Calu3 (cell line): ENCODE measurements around the gene SKOR1. TPM values are rescaled to one million over a fixed set of nuclear protein-coding genes. Genes with fewer than 3 reads are reported as not detected.

Experiments used
- BruUV-seq: library from RNA; stranded (reverse); fragments of 400-500 nt; replicated peaks from 2 replicates; lab custom pipeline; 2021; lab: Mats Ljungman, UMichigan
- CTCF ChIA-PET: fragments of 300-600 bp; sonication (Branson Sonifier 250); formaldehyde crosslinking; loops from one replicate; lab custom pipeline; 2022; ENCODE audit warnings: antibody characterized with exemption; lab: Charles Lee
- DNase-seq: peaks from one replicate; pipeline ENCODE4 v3.0.0; 2022
- H3K27ac Mint-ChIP-seq: one replicate; pipeline ENCODE4 v1.8.0; 2022; ENCODE audit warnings: mixed read lengths; ENCODE audit not compliant: unreplicated experiment
- H3K27me3 Mint-ChIP-seq: one replicate; pipeline ENCODE4 v1.8.0; 2022; ENCODE audit warnings: mixed read lengths; ENCODE audit not compliant: unreplicated experiment
- H3K36me3 Mint-ChIP-seq: one replicate; pipeline ENCODE4 v1.8.0; 2022; ENCODE audit warnings: mild to moderate bottlenecking, moderate library complexity, mixed read lengths; ENCODE audit not compliant: insufficient read depth, unreplicated experiment
- H3K4me1 Mint-ChIP-seq: one replicate; pipeline ENCODE4 v1.8.0; 2022; ENCODE audit warnings: mild to moderate bottlenecking, low read depth, mixed read lengths; ENCODE audit not compliant: unreplicated experiment
- H3K4me3 Mint-ChIP-seq: one replicate; pipeline ENCODE4 v1.8.0; 2022; ENCODE audit warnings: mild to moderate bottlenecking, low read depth, moderate library complexity, mixed read lengths; ENCODE audit not compliant: unreplicated experiment
- H3K9me3 Mint-ChIP-seq: one replicate; pipeline ENCODE4 v1.8.0; 2022; ENCODE audit warnings: low read depth, mixed read lengths; ENCODE audit not compliant: unreplicated experiment
- intact Hi-C: fragments of 100-400 bp; cut with micrococcal nuclease; formaldehyde crosslinking; loops from one replicate; pipeline ENCODE4 v1.10.0; 2022; ENCODE audit not compliant: unreplicated experiment
- total RNA-seq: library from RNA; stranded (reverse); gene quantifications from 2 replicates; pipeline ENCODE4 v1.2.3, GENCODE V29; 2022
- TF ChIP-seq, protein P1 (sequence below): fragments of 200-600 bp; IDR thresholded peaks from one replicate; pipeline ENCODE4 v1.8.0; 2022; ENCODE audit warnings: antibody characterized with exemption; ENCODE audit not compliant: unreplicated experiment

Gene SKOR1
- total RNA-seq, 1 experiment from 2014 or later, result 0.17 TPM

- BruUV-seq, result no TSS peak
- H3K4me1 Mint-ChIP-seq, result peaks cover 9% of the 10 kb centered on the region
- H3K27ac Mint-ChIP-seq, result no peak overlapping the region
- TF ChIP-seq, protein P1, sequence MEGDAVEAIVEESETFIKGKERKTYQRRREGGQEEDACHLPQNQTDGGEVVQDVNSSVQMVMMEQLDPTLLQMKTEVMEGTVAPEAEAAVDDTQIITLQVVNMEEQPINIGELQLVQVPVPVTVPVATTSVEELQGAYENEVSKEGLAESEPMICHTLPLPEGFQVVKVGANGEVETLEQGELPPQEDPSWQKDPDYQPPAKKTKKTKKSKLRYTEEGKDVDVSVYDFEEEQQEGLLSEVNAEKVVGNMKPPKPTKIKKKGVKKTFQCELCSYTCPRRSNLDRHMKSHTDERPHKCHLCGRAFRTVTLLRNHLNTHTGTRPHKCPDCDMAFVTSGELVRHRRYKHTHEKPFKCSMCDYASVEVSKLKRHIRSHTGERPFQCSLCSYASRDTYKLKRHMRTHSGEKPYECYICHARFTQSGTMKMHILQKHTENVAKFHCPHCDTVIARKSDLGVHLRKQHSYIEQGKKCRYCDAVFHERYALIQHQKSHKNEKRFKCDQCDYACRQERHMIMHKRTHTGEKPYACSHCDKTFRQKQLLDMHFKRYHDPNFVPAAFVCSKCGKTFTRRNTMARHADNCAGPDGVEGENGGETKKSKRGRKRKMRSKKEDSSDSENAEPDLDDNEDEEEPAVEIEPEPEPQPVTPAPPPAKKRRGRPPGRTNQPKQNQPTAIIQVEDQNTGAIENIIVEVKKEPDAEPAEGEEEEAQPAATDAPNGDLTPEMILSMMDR, result no peak
- H3K9me3 Mint-ChIP-seq, result no peaks in the 10 kb centered on the region
- no peak for DNase-seq
- H3K36me3 Mint-ChIP-seq, result no peaks in the 10 kb centered on the region
- no peaks in the 10 kb centered on the region for H3K27me3 Mint-ChIP-seq
- CTCF ChIA-PET, result interaction anchor here (1.4 kb wide), 1 partner anchor 42 kb away, joined by 3 read pairs; no protein-coding TSS in a partner anchor
- no peak overlapping the region for H3K4me3 Mint-ChIP-seq
- intact Hi-C loops, result no loop called here
Measured at GRCh38 chr15:67784856-67785430, 40.4 kb upstream of the SKOR1 start.

DNA sequence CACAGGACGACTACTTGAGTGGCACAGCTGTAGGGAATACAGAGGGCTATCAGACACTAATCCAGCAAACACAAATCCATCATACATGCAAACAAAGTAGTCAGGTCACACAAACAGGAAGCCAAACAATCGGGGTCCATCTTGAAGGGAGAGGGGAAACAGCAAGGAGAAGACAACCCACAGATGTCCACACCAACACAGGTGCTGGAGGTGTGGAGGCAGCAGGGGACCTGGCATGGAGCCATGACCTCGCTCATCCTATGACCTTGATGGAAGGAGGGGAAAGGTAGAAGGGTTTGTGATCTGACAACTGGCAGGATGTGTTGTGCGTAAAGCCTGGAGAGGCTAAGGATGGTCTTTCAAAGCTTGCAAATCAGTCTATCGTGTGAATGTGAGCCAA lies 39.9 kb upstream of the SKOR1 start:
- DNase-seq, result no peak
- Mint-ChIP-seq H3K9me3 (no peaks in the 10 kb centered on the region), H3K4me3 (no peak overlapping the region), H3K4me1 (peaks cover 6% of the 10 kb centered on the region), H3K36me3 (no peaks in the 10 kb centered on the region), H3K27me3 (no peaks in the 10 kb centered on the region), H3K27ac (no peak overlapping the region)
- BruUV-seq, result no TSS peak
- TF ChIP-seq, protein P1, result no peak
- CTCF ChIA-PET, result interaction anchor here (0.7 to 1.4 kb wide), 2 partner anchors 43 to 198 kb away, joined by 3 read pairs; no protein-coding TSS in a partner anchor
- intact Hi-C loops, result no loop called here

DNA sequence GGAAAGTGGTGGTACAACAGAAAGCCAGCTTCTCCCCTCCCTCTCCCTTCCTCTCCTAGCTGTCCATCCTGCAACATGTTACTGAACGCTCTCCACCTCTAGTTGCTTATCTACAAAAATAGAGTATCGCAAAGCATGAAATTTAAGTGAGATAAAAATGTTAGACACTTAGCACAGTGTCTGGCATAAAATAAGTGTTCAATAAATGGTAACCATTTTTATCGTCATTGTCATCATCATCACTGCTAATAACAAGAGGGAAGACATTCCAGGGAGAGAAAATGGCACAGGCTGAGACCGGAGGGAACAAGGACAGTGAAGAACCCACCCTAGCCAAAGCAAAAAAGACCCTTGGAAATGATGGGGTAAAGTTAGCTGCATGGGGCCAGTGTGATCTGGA lies 38.7 kb upstream of the SKOR1 start:
- CTCF ChIA-PET, result interaction anchor here (1.2 to 1.4 kb wide), 2 partner anchors 44 to 550 kb away, joined by 3 read pairs; no protein-coding TSS in a partner anchor
- Mint-ChIP-seq H3K4me1 (no peaks in the 10 kb centered on the region), H3K27me3 (no peaks in the 10 kb centered on the region), H3K36me3 (no peaks in the 10 kb centered on the region), H3K9me3 (no peaks in the 10 kb centered on the region), H3K27ac (no peak overlapping the region), H3K4me3 (no peak overlapping the region)
- intact Hi-C loops, result no loop called here
- no TSS peak for BruUV-seq
- TF ChIP-seq, protein P1, result no peak
- DNase-seq, result no peak

GRCh38 chr15:67788986-67789385 lies 36.3 kb upstream of the SKOR1 start:
- no peak for DNase-seq
- H3K27ac Mint-ChIP-seq, result no peak overlapping the region
- CTCF ChIA-PET, result interaction anchor here (0.7 kb wide), 1 partner anchor 26 kb away, joined by 3 read pairs; no protein-coding TSS in a partner anchor
- H3K4me3 Mint-ChIP-seq, result no peak overlapping the region
- H3K27me3 Mint-ChIP-seq, result no peaks in the 10 kb centered on the region
- no peaks in the 10 kb centered on the region for H3K4me1 Mint-ChIP-seq
- TF ChIP-seq, protein P1, result no peak
- BruUV-seq, result no TSS peak
- H3K9me3 Mint-ChIP-seq, result no peaks in the 10 kb centered on the region
- H3K36me3 Mint-ChIP-seq, result no peaks in the 10 kb centered on the region
- intact Hi-C loops, result no loop called here
